HL-60/S4 treated with retinoic acid at 250 ng/mL for 4 days and 3 days (cell line): ENCODE measurements around the gene STING1.
"Not testable (repeated sequence)": the region's sequence is repeated elsewhere in the genome, so short reads cannot be mapped to it uniquely, and the experiment has no call there.

Source experiments
- in situ Hi-C: fragments of 300-500 bp; cut with MboI; formaldehyde crosslinking; loops from 2 replicates; pipeline ENCODE4 v1.7.0; 2022; ENCODE audit warnings: low sequenced_read_pairs

Gene STING1

DNA sequence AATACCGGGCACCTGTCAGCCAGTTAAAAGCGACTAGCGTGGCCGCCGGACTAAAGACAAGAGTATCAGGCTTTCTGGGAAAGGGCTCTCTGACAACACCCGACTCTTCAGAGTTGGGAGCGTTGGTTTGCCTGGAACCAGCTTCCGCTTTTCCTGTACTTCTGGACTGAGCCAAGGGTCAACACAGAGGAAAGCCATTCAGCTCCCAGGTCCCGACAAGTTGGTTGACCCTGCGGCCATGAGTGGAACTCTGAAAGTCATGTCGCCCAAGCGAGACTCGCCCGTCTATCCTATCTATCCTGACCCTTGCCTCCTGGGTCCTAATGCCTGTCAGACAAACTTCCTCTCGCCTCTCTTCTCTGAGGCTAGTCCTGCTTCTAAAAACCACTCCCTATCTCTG is 21.3 kb upstream of the STING1 start:
- in situ Hi-C loops: not testable (repeated sequence)

DNA sequence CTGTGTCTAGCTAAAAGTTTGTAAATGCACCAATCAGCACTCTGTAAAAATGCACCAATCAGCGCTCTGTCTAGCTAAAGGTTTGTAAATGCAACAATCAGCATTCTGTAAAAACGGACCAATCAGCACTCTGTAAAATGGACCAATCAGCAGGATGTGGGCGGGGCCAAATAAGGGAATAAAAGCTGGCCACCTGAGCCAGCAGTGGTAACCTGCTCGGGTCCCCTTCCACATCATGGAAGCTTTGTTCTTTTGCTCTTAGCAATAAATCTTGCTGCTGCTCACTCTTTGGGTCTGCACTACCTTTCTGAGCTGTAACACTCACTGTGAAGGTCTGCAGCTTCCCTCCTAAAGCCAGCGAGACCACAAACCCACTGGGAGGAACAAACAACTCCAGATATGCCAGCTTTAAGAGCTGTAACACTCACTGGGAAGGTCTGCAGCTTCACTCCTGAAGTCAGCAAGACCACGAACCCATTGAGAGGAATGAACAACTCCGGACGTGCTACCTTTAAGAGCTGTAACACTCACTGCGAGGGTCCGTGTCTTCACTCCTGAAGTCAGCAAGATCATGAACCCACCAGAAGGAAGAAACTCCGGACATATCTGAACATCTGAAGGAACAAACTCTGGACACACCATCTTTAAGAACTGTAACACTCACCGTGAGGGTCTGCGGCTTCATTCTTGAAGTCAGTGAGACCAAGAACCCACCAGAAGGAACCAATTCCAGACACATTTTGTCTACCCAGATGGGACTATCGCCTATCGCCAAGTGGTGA is 20.7 kb upstream of the STING1 start:
- in situ Hi-C loops: not testable (repeated sequence)

DNA sequence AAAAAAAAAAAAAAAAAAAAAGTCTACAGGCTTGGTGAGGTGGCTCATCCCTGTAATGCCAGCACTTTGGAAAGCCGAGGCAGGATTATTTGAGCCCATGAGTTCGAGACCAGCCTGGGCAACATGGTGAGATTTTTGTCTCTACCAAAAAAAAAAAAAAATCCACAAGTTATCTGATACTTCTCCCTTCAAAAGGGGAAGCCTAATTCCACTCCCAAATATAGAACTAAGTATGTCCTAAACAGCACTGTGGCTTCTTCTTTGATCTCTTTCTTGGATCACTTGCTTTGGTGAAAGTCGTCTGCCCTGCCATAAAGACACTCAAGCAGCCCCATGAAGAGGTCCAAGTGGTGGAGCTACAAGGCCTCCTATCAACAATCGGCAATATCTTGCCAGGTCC is 18.8 kb upstream of the STING1 start:
- in situ Hi-C loops: no loop called here

DNA sequence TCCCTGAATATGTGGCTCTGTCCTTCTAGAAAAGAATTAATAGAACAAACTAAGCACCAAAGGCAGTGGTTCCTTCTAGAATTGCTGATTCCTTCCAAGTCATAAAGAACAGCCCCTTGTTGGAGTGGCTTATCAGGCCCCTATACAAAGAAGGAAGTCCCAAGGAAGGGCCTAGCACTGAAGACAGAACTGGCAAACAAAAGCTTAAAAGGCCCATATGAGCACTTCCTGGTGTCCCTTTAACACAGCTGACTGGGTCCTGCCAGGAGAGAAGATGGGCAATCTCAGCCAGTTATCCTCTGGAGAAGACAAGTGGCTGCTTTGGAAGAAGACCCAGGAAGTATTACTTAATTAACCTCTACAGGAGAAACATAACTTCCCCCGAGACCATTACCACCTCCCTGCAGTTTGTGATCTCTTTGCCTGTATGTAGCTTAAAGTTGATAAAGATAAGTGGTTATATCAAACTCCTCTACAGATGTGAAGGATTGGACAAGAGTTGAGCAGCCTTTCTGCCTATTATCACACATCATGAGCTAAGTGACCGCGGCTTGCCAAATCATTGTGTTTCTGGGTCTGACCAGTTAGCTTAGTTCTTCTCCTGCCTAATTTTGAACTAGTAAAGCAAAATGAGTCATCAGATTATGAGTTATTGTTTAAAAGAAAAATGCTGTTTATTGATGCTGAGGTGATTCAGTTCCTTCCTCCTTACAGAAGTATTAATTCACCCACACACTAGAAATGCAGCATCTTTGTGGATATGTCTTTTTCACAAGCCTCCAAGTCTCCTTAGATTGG is 13.3 kb upstream of the STING1 start:
- in situ Hi-C loops: no loop called here

DNA sequence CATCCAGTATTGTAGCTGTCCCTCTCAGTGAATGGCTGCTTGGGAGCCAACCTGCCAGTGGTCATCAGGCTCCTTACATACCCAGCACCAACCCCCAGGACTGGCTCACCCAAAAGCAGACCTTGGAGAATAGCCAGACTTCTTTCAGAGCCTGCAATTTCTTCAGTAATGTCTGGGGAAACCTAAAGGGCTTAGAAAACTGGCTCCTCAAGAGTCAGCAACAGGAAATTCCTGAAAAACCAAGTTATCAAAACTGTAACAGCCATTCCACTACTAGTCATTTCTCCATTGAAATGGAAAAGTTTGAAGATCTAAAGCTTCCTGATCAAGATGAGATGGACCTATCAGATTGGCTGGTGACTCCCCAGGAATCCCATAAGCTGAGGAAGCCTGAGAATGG is 12.3 kb upstream of the STING1 start:
- in situ Hi-C loops: no loop called here

DNA sequence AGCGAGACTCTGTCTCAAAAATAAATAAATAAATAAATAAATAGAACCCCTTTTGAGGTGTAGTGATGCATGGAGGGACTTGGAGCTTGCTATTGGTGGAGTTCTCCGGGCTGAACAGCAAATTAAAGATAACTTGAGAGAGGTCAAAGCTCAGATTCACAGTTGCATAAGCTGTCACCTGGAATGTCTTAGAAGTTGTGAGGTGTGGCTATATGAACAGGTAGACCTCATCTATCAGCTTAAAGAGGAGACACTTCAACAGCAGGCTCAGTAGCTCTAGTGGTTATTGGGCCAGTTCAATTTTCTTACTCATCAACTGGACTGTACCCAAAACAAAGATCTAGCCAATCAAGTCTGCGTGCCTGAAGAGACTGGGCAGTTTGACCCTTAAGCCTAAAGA is 11.7 kb upstream of the STING1 start:
- in situ Hi-C loops: no loop called here

DNA sequence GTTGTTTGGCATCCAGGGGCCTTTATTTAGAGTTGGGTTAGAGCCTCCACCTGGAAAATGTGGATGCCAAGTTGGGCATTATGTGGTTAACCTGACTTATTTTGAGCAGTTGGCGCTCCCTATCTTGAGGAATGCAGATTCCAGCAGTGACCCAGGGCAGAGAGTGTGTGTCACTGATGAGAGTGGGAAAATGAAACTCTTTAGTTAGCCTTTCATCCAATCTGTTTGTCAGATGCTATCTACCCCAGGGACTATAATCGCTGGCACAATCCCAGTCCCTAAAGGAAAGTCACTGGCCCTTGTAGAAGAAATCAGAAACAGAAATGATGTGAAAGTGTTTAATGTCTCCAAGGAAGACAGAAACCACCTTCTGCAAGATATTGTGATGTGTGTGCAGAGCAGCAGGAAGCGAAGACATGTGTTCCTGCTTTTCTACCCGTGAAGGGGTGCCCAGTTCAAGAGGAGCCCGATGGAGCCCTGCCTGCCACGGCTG is 10.2 kb upstream of the STING1 start:
- in situ Hi-C loops: no loop called here

DNA sequence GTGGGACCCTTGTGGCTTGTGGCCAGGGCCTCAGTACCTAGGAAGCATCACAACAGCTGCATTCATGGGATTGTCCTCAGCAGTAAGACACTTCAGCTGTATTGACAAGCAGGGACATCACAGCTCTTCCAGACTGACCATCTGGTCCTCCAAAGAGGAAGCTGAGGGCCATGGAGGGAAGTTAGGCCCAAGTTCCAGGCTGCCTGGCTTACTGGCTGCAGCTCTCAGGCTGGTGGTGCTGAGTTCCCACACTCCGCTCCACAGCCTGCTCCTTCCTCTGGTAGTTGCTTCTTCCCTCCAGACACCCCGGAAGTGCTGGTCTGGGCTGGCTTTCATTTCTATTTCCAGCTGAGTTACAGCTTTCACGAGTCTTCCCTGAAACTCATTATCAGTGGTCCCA is 5.7 kb upstream of the STING1 start:
- in situ Hi-C loops: no loop called here

DNA sequence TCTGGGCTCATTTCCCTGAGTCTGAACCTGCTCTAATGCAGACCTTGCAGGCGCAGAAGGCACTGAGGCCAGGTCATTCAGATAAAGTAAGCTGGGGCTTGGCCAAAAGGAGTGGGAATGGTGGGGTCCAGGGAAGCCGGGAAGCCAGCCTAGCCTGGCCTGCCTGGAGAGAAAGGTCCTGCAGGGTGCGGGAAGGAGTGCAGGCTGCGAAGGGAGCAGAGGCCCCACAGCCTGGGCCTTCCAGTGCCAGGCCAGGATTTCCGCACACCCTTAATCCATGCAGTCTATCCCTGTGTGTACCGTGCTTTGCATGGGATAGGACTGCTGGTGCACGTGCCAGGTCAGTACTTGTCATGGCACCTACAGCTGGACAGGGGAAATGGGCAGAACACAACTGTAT is 3.6 kb upstream of the STING1 start:
- in situ Hi-C loops: no loop called here

DNA sequence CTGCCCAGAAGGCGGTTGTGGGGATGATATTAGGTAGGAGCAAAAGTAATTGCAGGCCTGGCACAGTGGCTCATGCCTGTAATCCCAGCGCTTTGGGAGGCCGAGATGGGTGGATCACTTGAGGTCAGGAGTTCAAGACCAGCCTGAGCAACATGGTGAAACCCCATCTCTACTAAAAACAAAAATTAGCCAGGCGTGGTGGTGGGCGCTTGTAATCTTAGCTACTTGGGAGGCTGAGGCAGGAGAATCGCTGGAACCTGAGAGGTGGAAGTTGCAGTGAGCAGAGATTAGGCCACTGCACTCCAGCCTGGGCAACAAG is 291 bp upstream of the STING1 start:
- in situ Hi-C loops: not testable (repeated sequence)

DNA sequence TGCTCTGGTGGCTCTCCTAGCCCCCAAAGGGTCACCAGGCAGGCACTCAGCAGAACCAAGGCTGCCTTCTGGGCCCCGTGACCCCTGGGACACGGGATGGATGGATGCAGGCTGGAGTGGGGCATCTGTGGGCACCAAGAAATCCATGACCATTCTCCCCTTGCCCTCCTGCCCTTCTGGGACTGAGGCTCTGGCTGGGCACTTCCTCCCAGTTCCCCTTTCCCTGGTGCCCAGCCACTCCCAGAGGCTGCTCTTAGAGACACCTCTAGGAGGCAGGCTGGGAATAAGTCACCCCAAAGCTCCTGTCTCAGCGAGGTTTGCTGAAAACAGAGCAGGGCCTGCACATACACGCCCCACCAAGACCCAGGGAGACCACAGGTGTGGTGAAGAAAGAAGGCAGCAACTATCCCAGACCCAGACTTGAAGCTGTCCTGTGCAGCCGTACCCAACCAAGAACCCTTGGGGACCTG is 943 bp downstream of the STING1 start:
- in situ Hi-C loops: no loop called here

DNA sequence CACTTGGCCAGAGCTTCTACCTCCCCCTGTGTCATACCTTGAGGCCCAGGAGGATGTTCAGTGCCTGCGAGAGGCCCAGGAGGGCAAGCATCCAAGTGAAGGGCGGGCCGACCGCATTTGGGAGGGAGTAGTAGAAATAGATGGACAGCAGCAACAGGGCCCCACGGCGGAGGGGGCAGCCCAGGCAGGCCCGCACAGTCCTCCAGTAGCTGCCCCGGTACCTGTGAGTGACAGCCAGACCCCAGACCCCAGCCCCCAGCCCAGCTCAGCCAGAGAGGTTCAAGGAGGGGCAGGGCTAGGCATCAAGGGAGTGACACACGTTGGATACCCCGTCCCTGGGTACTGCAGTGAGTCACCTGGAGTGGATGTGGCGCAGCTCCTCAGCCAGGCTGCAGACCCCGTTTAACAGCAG is 1.4 kb downstream of the STING1 start:
- in situ Hi-C loops: no loop called here

DNA sequence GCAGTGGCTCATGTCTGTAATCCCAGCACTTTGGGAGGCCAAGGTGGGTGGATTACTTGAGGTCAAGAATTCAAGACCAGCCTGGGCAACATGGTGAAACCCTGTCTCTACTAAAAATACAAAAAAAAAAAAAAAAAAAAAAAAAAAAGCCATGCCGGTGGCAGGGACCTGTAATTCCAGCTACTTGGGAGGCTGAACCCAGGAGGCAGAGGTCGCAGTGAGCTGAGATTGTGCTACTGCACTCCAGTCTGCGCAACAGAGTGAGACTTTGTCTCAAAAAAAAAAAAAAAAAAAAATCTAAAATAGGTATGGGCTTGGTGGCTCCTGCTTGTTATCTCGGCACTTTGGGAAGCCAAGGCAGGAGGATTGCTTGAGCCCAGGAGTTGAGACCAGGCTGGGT is 2.8 kb downstream of the STING1 start:
- in situ Hi-C loops: not testable (repeated sequence)

DNA sequence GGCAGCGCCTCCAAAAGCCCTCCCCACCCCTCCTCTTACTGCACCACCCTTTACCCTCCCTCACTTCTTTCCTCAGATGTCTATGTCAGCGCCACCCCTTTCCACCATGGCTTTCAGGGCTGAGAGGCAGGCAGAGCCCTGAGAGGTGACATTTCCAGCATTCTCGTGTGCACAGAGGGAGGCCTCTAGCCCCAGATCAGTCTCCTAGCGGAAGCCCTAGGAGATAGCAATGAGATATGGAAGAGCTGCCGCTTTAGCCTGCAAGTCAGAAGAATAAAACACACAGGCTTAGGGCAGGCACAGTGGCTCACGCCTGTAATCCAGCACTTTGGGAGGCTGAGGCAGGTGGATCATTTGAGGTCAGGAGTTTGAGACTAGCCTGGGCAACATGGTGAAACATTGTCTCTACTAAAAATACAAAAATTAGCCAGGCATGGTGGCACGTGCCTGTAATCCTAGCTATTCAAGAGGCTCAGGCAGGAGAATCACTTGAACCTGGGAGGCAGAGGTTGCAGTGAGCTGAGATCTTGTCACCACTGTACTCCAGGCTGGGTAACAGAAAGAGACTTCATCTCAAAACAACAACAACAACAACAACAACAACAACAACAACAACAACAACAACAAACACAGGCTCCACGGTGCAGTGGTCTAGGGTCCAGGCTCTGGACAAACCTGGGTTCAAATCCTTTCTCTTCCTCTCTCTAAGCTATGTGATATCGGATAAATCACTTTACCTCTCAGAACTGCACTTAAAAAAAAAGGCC is 3.7 kb downstream of the STING1 start:
- in situ Hi-C loops: not testable (repeated sequence)

DNA sequence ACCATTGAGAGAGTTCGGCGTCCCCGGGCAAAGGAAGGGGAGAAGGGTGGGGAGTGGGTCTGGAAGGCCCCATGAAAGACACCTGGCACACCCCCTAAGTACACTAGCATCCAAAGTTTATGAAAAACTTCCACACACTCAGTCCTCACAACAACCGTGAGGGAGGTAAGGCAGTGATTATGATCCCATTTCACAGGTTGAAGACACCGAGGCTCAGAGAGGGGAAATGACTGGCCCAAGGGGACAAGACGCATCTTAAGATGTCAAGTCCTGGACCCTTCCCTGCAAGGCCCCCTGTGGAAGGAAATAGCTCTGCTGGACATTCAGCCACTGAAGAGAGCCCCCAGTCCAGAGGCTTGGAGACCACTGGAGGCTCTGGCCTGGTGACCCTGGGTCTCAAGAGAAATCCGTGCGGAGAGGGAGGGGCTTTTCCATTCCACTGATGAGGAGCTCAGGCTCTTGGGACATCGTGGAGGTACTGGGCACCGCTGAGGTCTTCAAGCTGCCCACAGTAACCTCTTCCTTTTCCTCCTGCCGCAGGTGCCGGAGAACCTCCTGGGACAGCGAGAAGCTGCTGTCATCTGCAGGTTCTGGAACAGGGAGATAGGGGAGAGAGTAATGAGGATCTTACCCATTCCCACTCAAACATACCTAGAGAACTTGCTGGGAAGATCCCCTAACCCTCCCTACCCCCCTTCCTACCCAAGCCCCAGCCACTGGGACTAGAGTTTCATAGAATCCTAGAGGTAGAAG is 6.5 kb downstream of the STING1 start:
- in situ Hi-C loops: no loop called here

DNA sequence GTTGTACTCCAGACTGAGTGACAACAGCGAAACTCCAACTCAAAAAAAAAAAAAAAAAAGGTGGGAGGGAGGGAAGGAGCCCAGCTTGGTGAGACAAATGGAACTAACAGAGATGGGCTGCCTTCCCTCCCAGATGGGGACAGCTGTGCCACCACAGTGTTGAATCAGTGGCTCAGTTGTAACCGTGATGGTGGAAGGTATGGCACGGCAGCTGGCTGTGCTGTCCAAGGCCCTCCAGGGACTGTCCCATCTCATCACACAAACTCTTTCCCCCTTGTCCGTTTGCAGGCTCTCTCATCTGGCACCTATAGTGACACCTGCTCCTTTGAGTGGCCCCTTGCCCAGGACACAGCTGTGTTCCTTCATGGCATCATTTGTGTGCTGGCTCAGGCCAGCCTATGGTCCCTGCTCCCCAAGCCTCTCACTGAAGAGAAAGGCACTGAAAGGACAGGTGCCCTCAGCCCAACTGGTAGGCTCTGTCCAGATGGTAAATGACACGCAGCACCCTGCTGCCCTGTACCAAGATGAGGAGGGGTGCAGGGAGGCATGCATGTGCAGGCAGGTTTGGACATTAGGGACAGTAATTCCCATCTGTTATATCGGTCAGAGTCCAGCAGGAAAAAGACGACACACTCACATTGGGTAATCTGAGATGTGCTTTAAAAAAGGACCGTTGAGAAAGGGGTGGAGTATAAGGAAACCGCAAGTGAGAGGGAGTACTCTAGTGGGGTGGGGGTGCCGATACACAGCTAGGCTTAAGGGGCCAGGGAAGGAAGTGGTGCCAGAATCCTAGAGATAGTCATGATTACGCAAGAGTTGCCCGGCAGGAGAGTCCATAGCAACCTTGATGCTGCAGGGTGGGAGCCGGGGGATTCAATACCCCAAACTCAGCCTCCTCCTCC is 7.4 kb downstream of the STING1 start:
- in situ Hi-C loops: no loop called here

DNA sequence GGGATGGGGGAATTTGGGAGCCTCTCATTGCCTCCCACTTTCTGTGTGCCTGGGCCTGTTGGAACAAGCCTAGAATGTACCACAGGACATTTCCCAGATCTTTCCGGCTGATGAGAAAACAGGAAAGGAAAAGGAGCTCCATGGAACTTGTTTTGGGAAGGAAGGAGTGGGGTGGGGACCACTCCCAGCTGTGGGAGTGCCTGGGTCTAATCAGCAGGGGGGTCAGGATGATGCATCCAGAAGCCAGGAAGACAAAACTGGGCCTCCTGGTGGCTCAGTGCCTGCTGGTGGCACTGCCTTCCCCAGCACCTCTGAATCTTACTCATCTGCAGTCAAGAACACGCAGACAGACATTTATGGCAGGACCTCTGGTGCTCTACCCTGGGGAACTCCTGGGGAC is 9.0 kb downstream of the STING1 start:
- in situ Hi-C loops: no loop called here

DNA sequence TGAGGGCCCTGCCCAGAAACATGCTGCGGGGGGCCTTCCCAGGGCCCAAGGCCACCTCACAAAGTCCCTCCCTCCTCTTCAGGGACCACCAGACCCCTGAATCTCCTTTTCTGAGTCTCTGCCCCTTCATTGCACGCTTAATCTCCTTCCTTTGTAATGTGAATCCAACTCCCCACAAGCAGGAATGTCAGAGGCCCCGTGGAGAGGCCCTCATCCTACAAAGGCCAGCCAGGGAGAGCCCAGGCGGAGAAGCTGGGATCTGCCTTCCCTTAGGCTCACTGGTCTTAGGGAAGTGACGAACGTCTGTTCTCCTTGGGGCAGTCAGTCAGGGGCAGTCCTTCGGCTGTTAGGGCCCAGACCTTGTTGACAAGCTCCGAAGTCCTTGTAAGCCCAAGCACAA is 9.5 kb downstream of the STING1 start:
- in situ Hi-C loops: no loop called here

DNA sequence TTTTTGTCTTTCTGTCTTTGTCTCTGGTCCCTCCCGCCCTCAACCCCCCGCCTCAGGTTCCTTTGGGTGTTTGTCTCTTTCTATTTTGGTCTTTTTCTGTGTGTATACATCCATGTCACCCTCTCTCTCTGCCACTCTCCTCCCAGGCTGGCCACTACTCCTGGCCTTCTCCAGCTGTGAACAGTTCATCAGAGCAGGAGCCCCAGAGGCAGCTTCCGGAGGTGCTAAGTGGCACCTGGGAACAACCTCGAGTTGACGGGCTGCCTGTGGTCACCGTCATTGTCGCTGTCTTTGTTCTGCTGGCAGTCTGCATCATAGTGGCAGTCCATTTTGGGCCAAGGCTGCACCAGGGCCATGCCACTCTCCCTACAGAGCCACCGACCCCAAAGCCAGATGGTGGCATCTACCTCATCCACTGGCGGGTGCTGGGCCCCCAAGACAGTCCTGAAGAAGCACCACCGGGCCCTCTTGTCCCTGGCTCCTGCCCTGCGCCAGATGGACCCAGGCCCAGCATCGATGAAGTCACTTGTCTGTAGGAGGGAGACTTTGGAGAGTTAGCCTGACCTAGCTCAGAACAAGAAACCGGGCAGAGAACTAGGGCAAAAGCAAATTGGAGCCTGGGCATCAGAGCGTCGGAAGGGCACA is 10.1 kb downstream of the STING1 start:
- in situ Hi-C loops: no loop called here
